GM23338 (cell line): ENCODE measurements around the gene RPS21. TPM values are rescaled to one million over a fixed set of nuclear protein-coding genes. Genes with fewer than 3 reads are reported as not detected.

Experiments used
- ATAC-seq: fragments of 200-7000 bp; cut with Tn5 transposase; 3 replicates; pipeline ENCODE4 v1.9.1; 2020
- DNase-seq: peaks from one replicate; pipeline ENCODE4 v3.0.0-alpha.2; 2015; ENCODE audit warnings: low spot score
- H2AFZ ChIP-seq: fragments of 200-600 bp; sonication (generic); 2 replicates; pipeline ENCODE4 v1.8.0; 2016; ENCODE audit warnings: antibody characterized with exemption, mild to moderate bottlenecking, moderate library complexity
- H3F3A ChIP-seq: fragments of 200-600 bp; sonication (generic); replicated peaks from 2 replicates; pipeline ENCODE4 v1.8.0; 2017; ENCODE audit warnings: antibody characterized with exemption, mixed run types, low read depth
- H3K27ac ChIP-seq: fragments of 200-600 bp; sonication (generic); 2 replicates; pipeline ENCODE4 v1.6.1; 2016; ENCODE audit warnings: low read depth
- H3K27me3 ChIP-seq: fragments of 200-600 bp; sonication (generic); 2 replicates; pipeline ENCODE4 v1.8.0; 2016; ENCODE audit warnings: mild to moderate bottlenecking, mixed run types, moderate library complexity; ENCODE audit not compliant: insufficient read depth
- H3K36me3 ChIP-seq: fragments of 200-600 bp; sonication (generic); 2 replicates; pipeline ENCODE4 v1.8.0; 2016; ENCODE audit warnings: mild to moderate bottlenecking; ENCODE audit not compliant: insufficient read depth
- H3K4me1 ChIP-seq: fragments of 200-600 bp; sonication (generic); 2 replicates; pipeline ENCODE4 v1.8.0; 2016; ENCODE audit warnings: mild to moderate bottlenecking, moderate library complexity; ENCODE audit not compliant: insufficient read depth
- H3K4me2 ChIP-seq: fragments of 200-600 bp; sonication (generic); 2 replicates; pipeline ENCODE4 v1.7.1; 2017; ENCODE audit warnings: mixed run types
- H3K4me3 ChIP-seq: fragments of 200-600 bp; sonication (generic); 2 replicates; pipeline ENCODE4 v1.6.1; 2016; ENCODE audit warnings: mixed run types
- H3K79me2 ChIP-seq: fragments of 200-600 bp; sonication (generic); replicated peaks from 2 replicates; pipeline ENCODE4 v1.8.0; 2017; ENCODE audit warnings: mild to moderate bottlenecking; ENCODE audit not compliant: insufficient read depth
- H3K9me2 ChIP-seq: fragments of 200-600 bp; sonication (generic); 2 replicates; pipeline ENCODE4 v1.8.0; 2017; ENCODE audit not compliant: insufficient read depth
- H4K20me1 ChIP-seq: fragments of 200-600 bp; sonication (generic); replicated peaks from 2 replicates; pipeline ENCODE4 v1.8.0; 2017; ENCODE audit warnings: mild to moderate bottlenecking; ENCODE audit not compliant: insufficient read depth
- H3K27ac Mint-ChIP-seq: 2 replicates; pipeline ENCODE4 v1.8.0; 2020; ENCODE audit warnings: inconsistent platforms, mild to moderate bottlenecking, moderate library complexity, mixed read lengths
- H3K27me3 Mint-ChIP-seq: 3 replicates; pipeline ENCODE4 v1.8.0; 2022; ENCODE audit warnings: low read depth, mild to moderate bottlenecking, moderate library complexity, mixed read lengths, inconsistent platforms; ENCODE audit not compliant: insufficient read depth, poor library complexity
- H3K36me3 Mint-ChIP-seq: 3 replicates; pipeline ENCODE4 v1.8.0; 2021; ENCODE audit warnings: low read depth, mild to moderate bottlenecking, inconsistent platforms, moderate library complexity, mixed read lengths
- H3K4me1 Mint-ChIP-seq: 3 replicates; pipeline ENCODE4 v1.8.0; 2020; ENCODE audit warnings: mild to moderate bottlenecking, inconsistent platforms, mixed read lengths
- H3K4me3 Mint-ChIP-seq: 3 replicates; pipeline ENCODE4 v1.8.0; 2021; ENCODE audit warnings: moderate library complexity, mild to moderate bottlenecking, inconsistent platforms, mixed read lengths
- H3K9me3 Mint-ChIP-seq: 3 replicates; pipeline ENCODE4 v1.8.0; 2020; ENCODE audit warnings: moderate library complexity, mild to moderate bottlenecking, inconsistent platforms, mixed read lengths
- CREB1 ChIP-seq: fragments of 250-450 bp; sonication (Bioruptor Pico); IDR thresholded peaks from 2 replicates; pipeline ENCODE4 v1.5.0; 2020; ENCODE audit warnings: low read depth, mild to moderate bottlenecking, moderate library complexity
- EZH2 ChIP-seq: fragments of 200-600 bp; sonication (generic); IDR thresholded peaks from one replicate; pipeline ENCODE4 v1.8.0; 2017; ENCODE audit warnings: antibody characterized with exemption, mild to moderate bottlenecking, low read depth; ENCODE audit not compliant: unreplicated experiment
- EZH2phosphoT487 ChIP-seq: fragments of 200-600 bp; sonication (generic); IDR thresholded peaks from one replicate; pipeline ENCODE4 v1.8.1; 2018; ENCODE audit warnings: antibody characterized with exemption; ENCODE audit not compliant: unreplicated experiment
- JUNB ChIP-seq: IDR thresholded peaks from one replicate; pipeline ENCODE4 v1.6.1; 2016; ENCODE audit warnings: antibody characterized with exemption; ENCODE audit not compliant: unreplicated experiment
- NANOG ChIP-seq: IDR thresholded peaks from 2 replicates; pipeline ENCODE4 v1.6.1; 2016; ENCODE audit warnings: antibody characterized with exemption, borderline replicate concordance
- POLR2AphosphoS5 ChIP-seq: IDR thresholded peaks from 2 replicates; pipeline ENCODE4 v1.6.1; 2016; ENCODE audit warnings: antibody characterized with exemption, low read depth
- STAT1 ChIP-seq: IDR thresholded peaks from one replicate; pipeline ENCODE4 v1.6.1; 2016; ENCODE audit warnings: antibody characterized with exemption; ENCODE audit not compliant: unreplicated experiment
- ZNF114 ChIP-seq: fragments of 250-450 bp; sonication (Bioruptor Pico); IDR thresholded peaks from 2 replicates; pipeline ENCODE4 v1.5.0; 2020; ENCODE audit warnings: mild to moderate bottlenecking, moderate library complexity
- ZNF331 ChIP-seq: fragments of 250-450 bp; sonication (Bioruptor Pico); IDR thresholded peaks from 2 replicates; pipeline ENCODE4 v1.5.0; 2020; ENCODE audit warnings: low read depth, mild to moderate bottlenecking, moderate library complexity
- ZNF462 ChIP-seq: fragments of 250-450 bp; sonication (Bioruptor Pico); IDR thresholded peaks from 2 replicates; pipeline ENCODE4 v1.5.0; 2020; ENCODE audit warnings: mild to moderate bottlenecking, moderate library complexity
- polyA plus RNA-seq: library from polyadenylated mRNA; unstranded; fragments of >200 nt; fragmentation: Nextera tagmentation; extraction: Ambion mirVana; gene quantifications from 2 replicates; pipeline ENCODE4 v1.2.1, GENCODE V29; 2016
- total RNA-seq: library from RNA; depleted of rRNA; stranded (reverse); fragments of >200 nt; shearing (Covaris generic); gene quantifications from 2 replicates; pipeline ENCODE4 v1.2.3, GENCODE V29; 2014
- TF ChIP-seq, protein P1 (sequence below): IDR thresholded peaks from one replicate; pipeline ENCODE4 v1.6.1; 2018; ENCODE audit warnings: antibody characterized with exemption; ENCODE audit not compliant: unreplicated experiment
- TF ChIP-seq, protein P2 (sequence below): IDR thresholded peaks from 2 replicates; pipeline ENCODE4 v1.6.1; 2016; ENCODE audit warnings: antibody characterized with exemption
- TF ChIP-seq, protein P3 (sequence below), 2 experiments: fragments of 200-600 bp in 1 of 2; sonication (generic) in 1 of 2; conservative IDR thresholded peaks; 2 replicates each; pipeline versions ENCODE4 v1.5.1 to v1.6.1; 2016 to 2017; ENCODE audit warnings: antibody characterized with exemption in 2 of 2, low read depth in 2 of 2, mild to moderate bottlenecking in 2 of 2, moderate library complexity in 1 of 2

RPS21 gene
- total and polyA plus RNA-seq, 2 experiments from 2014 or later = 759 to 2,298 TPM

- Histone ChIP-seq H3K79me2 (no peaks in the 10 kb centered on the region), H2AFZ (no peak overlapping the region), H4K20me1 (no peaks in the 10 kb centered on the region), H3K4me2 (no peak overlapping the region), H3K36me3 (no peaks in the 10 kb centered on the region), H3F3A (peaks cover 8% of the 10 kb centered on the region; the same call in 1 of the 2 replicates), H3K27me3 (no peaks in the 10 kb centered on the region), H3K27ac (no peak overlapping the region), H3K4me3 (no peak overlapping the region), H3K4me1 (no peaks in the 10 kb centered on the region), H3K9me2 (no peaks in the 10 kb centered on the region)
- no peaks in the 10 kb centered on the region for H3K9me3 Mint-ChIP-seq
- DNase-seq (no peak), ATAC-seq (no peak)
- H3K4me3 Mint-ChIP-seq = no peak overlapping the region
- H3K36me3 Mint-ChIP-seq = no peaks in the 10 kb centered on the region
- peaks cover 6% of the 10 kb centered on the region; the same call in 2 of the 3 replicates for H3K4me1 Mint-ChIP-seq
- no peak for TF ChIP-seq ZNF114 (CRISPR knock-in tag)
- no peak for TF ChIP-seq EZH2
- TF ChIP-seq, protein P1, sequence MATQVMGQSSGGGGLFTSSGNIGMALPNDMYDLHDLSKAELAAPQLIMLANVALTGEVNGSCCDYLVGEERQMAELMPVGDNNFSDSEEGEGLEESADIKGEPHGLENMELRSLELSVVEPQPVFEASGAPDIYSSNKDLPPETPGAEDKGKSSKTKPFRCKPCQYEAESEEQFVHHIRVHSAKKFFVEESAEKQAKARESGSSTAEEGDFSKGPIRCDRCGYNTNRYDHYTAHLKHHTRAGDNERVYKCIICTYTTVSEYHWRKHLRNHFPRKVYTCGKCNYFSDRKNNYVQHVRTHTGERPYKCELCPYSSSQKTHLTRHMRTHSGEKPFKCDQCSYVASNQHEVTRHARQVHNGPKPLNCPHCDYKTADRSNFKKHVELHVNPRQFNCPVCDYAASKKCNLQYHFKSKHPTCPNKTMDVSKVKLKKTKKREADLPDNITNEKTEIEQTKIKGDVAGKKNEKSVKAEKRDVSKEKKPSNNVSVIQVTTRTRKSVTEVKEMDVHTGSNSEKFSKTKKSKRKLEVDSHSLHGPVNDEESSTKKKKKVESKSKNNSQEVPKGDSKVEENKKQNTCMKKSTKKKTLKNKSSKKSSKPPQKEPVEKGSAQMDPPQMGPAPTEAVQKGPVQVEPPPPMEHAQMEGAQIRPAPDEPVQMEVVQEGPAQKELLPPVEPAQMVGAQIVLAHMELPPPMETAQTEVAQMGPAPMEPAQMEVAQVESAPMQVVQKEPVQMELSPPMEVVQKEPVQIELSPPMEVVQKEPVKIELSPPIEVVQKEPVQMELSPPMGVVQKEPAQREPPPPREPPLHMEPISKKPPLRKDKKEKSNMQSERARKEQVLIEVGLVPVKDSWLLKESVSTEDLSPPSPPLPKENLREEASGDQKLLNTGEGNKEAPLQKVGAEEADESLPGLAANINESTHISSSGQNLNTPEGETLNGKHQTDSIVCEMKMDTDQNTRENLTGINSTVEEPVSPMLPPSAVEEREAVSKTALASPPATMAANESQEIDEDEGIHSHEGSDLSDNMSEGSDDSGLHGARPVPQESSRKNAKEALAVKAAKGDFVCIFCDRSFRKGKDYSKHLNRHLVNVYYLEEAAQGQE = no peak
- no peak for TF ChIP-seq POLR2AphosphoS5
- no peak for TF ChIP-seq STAT1
- no peak for TF ChIP-seq CREB1 (CRISPR knock-in tag)
- TF ChIP-seq, protein P2, sequence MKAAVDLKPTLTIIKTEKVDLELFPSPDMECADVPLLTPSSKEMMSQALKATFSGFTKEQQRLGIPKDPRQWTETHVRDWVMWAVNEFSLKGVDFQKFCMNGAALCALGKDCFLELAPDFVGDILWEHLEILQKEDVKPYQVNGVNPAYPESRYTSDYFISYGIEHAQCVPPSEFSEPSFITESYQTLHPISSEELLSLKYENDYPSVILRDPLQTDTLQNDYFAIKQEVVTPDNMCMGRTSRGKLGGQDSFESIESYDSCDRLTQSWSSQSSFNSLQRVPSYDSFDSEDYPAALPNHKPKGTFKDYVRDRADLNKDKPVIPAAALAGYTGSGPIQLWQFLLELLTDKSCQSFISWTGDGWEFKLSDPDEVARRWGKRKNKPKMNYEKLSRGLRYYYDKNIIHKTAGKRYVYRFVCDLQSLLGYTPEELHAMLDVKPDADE = no peak
- TF ChIP-seq, protein P3, sequence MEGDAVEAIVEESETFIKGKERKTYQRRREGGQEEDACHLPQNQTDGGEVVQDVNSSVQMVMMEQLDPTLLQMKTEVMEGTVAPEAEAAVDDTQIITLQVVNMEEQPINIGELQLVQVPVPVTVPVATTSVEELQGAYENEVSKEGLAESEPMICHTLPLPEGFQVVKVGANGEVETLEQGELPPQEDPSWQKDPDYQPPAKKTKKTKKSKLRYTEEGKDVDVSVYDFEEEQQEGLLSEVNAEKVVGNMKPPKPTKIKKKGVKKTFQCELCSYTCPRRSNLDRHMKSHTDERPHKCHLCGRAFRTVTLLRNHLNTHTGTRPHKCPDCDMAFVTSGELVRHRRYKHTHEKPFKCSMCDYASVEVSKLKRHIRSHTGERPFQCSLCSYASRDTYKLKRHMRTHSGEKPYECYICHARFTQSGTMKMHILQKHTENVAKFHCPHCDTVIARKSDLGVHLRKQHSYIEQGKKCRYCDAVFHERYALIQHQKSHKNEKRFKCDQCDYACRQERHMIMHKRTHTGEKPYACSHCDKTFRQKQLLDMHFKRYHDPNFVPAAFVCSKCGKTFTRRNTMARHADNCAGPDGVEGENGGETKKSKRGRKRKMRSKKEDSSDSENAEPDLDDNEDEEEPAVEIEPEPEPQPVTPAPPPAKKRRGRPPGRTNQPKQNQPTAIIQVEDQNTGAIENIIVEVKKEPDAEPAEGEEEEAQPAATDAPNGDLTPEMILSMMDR (conservative IDR thresholded peaks at IDR 0.05; ENCODE audit: low read depth in 2 of 2) = no peak
- no peak for TF ChIP-seq ZNF331
- no peak for TF ChIP-seq ZNF462 (CRISPR knock-in tag)
- no peak for TF ChIP-seq JUNB
- TF ChIP-seq NANOG = no peak
- no peak for TF ChIP-seq EZH2phosphoT487
- H3K27me3 Mint-ChIP-seq = peaks cover 2% of the 10 kb centered on the region
- H3K27ac Mint-ChIP-seq = no peak overlapping the region
Observed at GRCh38 chr20:62419759-62420158, 32.9 kb downstream of the RPS21 start.
